OCI-LY3 (cell line): Measurements from ENCODE around the gene ARHGAP42.

ENCODE experiments used
- H2AFZ ChIP-seq: fragments of 200-600, 300-600 bp; shearing (Covaris generic); 2 replicates; pipeline ENCODE4 v1.6.0; 2014; ENCODE audit warnings: antibody characterized with exemption, low read depth, low read length
- H3K27ac ChIP-seq: fragments of 200-600, 300-600 bp; sonication (generic); 2 replicates; pipeline ENCODE4 v1.5.1; 2014; ENCODE audit warnings: mild to moderate bottlenecking, low read length, moderate library complexity, mixed read lengths
- H3K27me3 ChIP-seq: fragments of 200-600, 300-600 bp; sonication (generic); 2 replicates; pipeline ENCODE4 v1.6.1; 2014; ENCODE audit warnings: low read depth, low read length, mixed read lengths
- H3K36me3 ChIP-seq: fragments of 200-600, 300-600 bp; sonication (generic); replicated peaks from 2 replicates; pipeline ENCODE3; 2014; ENCODE audit warnings: low read depth, low read length, mixed read lengths
- H3K4me1 ChIP-seq: fragments of 300-600, 200-600 bp; sonication (generic); 2 replicates; pipeline ENCODE4 v1.6.1; 2014; ENCODE audit warnings: low read length, mixed read lengths
- H3K4me2 ChIP-seq: fragments of 200-600, 300-600 bp; sonication (generic); 2 replicates; pipeline ENCODE4 v1.6.1; 2014; ENCODE audit warnings: low read length, mixed read lengths
- H3K4me3 ChIP-seq: fragments of 300-600, 200-600 bp; sonication (generic); 2 replicates; pipeline ENCODE4 v1.5.1; 2014; ENCODE audit warnings: antibody characterized with exemption, mild to moderate bottlenecking, low read length, moderate library complexity
- H3K79me2 ChIP-seq: fragments of 300-600, 200-600 bp; shearing (Covaris generic); 2 replicates; pipeline ENCODE4 v1.6.1; 2014; ENCODE audit warnings: mild to moderate bottlenecking, low read length, mixed read lengths
- H3K9ac ChIP-seq: fragments of 300-600, 200-600 bp; shearing (Covaris generic); 2 replicates; pipeline ENCODE4 v1.6.0; 2014; ENCODE audit warnings: mild to moderate bottlenecking, low read length, moderate library complexity
- H3K9me3 ChIP-seq: fragments of 200-600, 300-600 bp; shearing (Covaris generic); 2 replicates; pipeline ENCODE4 v1.6.1; 2014; ENCODE audit warnings: low read length, mixed read lengths; ENCODE audit not compliant: insufficient read depth
- H4K20me1 ChIP-seq: fragments of 200-600, 300-600 bp; sonication (generic); 2 replicates; pipeline ENCODE4 v1.6.1; 2016; ENCODE audit warnings: low read length, mixed read lengths; ENCODE audit not compliant: insufficient read depth
- EZH2phosphoT487 ChIP-seq: fragments of 200-600 bp; shearing (Covaris generic); IDR thresholded peaks from 2 replicates; pipeline ENCODE4 v1.6.1; 2018; ENCODE audit warnings: antibody characterized with exemption, mixed run types, low read depth
- TF ChIP-seq, protein P1 (sequence below): fragments of 200-600, 300-600 bp; sonication (generic); IDR thresholded peaks from 2 replicates; pipeline ENCODE4 v1.5.1; 2014; ENCODE audit warnings: antibody characterized with exemption, low read length, low read depth

ARHGAP42 gene

DNA sequence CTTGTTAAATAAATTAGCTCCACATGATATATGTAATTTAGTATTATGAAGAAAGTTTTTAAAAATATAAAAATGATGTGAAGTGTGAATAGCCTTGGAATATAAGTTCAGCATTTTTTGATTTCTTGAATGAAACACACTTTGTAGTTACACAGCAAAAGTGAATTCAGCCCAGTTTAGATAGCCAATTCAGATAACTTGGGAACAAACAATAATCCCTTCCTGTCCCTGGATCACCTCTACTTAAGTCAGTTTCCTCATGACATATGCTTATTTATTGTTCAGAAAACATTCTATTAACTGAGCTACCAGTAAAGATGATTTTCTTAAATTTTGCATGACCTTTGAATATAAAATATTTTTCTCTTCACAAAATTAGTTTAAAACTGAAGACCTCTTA is 335.2 kb downstream of the ARHGAP42 start:
- no peaks in the 10 kb centered on the region for H3K79me2 ChIP-seq
- TF ChIP-seq, protein P1, sequence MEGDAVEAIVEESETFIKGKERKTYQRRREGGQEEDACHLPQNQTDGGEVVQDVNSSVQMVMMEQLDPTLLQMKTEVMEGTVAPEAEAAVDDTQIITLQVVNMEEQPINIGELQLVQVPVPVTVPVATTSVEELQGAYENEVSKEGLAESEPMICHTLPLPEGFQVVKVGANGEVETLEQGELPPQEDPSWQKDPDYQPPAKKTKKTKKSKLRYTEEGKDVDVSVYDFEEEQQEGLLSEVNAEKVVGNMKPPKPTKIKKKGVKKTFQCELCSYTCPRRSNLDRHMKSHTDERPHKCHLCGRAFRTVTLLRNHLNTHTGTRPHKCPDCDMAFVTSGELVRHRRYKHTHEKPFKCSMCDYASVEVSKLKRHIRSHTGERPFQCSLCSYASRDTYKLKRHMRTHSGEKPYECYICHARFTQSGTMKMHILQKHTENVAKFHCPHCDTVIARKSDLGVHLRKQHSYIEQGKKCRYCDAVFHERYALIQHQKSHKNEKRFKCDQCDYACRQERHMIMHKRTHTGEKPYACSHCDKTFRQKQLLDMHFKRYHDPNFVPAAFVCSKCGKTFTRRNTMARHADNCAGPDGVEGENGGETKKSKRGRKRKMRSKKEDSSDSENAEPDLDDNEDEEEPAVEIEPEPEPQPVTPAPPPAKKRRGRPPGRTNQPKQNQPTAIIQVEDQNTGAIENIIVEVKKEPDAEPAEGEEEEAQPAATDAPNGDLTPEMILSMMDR: no peak
- H4K20me1 ChIP-seq: no peaks in the 10 kb centered on the region
- no peaks in the 10 kb centered on the region for H3K27me3 ChIP-seq
- no peaks in the 10 kb centered on the region for H3K9me3 ChIP-seq
- H3K9ac ChIP-seq: no peak overlapping the region
- no peak overlapping the region for H2AFZ ChIP-seq
- no peak overlapping the region for H3K27ac ChIP-seq
- no peak overlapping the region for H3K4me3 ChIP-seq
- no peak overlapping the region for H3K4me2 ChIP-seq
- no peaks in the 10 kb centered on the region for H3K4me1 ChIP-seq
- no peaks in the 10 kb centered on the region for H3K36me3 ChIP-seq

DNA sequence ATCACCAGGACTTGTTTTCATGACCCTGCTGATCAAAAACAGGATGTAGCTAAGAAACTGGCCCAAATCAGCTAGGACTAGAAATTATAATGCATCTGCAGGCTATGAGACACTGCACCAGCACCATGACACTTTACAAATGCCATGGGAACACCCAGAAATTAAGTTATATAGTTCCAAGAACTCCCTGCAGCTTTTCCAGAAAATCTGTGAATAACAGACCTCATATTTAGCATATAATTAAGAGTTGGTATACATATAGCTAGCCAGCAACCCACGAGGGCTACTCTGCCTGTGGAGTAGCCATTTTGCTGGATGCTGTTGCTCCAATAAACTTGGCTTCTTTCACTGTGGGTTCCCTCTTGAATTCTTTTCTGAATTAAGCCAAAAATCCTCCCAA is 341.6 kb downstream of the ARHGAP42 start:
- Histone ChIP-seq H3K4me2 (no peak overlapping the region), H3K9me3 (no peaks in the 10 kb centered on the region), H3K4me1 (peaks cover 18% of the 10 kb centered on the region), H3K27ac (no peak overlapping the region), H4K20me1 (no peaks in the 10 kb centered on the region), H3K4me3 (no peak overlapping the region), H3K79me2 (no peaks in the 10 kb centered on the region), H3K36me3 (no peaks in the 10 kb centered on the region), H2AFZ (no peak overlapping the region), H3K9ac (no peak overlapping the region), H3K27me3 (no peaks in the 10 kb centered on the region)
- TF ChIP-seq, protein P1: no peak
- TF ChIP-seq EZH2phosphoT487: no peak

DNA sequence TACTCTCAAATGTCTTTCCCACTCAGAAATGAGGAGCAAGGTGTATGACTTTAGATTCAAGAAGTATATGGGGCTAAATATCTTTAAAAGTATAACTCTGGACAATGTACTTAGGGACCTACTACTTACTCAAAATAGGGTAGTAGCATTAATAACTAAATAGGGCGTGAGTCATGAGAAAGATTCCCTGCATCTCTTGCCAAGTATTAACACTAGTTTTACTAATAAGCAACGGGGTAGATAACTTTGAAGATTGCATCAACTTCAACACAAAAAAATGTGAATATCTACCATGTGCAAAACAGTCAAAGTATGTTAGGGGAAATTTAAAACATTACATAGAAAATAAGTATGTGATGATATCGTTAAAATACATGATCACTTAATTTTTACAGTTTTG is 342.9 kb downstream of the ARHGAP42 start:
- no peaks in the 10 kb centered on the region for H4K20me1 ChIP-seq
- H3K27me3 ChIP-seq: no peaks in the 10 kb centered on the region
- H3K9me3 ChIP-seq: no peaks in the 10 kb centered on the region
- H3K27ac ChIP-seq: no peak overlapping the region
- no peak overlapping the region for H3K4me3 ChIP-seq
- no peak overlapping the region for H2AFZ ChIP-seq
- H3K36me3 ChIP-seq: no peaks in the 10 kb centered on the region
- peaks cover 18% of the 10 kb centered on the region for H3K4me1 ChIP-seq
- H3K9ac ChIP-seq: no peak overlapping the region
- no peak overlapping the region for H3K4me2 ChIP-seq
- TF ChIP-seq, protein P1: no peak
- TF ChIP-seq EZH2phosphoT487: no peak
- no peaks in the 10 kb centered on the region for H3K79me2 ChIP-seq

DNA sequence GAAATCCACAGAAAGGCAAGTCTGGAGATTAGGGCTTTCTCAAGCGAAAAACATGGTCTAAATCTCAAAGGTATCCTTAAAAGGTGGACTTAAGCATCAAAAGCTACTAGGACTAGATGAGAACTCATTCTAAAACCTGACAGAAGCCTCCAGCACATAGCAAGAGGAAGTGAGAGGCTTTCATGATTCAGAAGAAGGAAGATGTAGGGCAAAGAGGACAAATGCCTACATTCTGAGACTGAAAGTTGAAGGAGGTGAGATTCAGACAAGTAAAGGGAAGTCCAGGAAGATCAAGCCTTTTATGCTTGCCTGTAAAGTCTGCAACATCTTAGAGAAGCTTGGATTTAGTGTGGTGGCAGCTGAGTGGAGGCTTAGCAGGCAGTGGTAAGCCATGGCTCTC is 343.6 kb downstream of the ARHGAP42 start:
- Histone ChIP-seq H3K36me3 (no peaks in the 10 kb centered on the region), H2AFZ (no peak overlapping the region), H3K9ac (no peak overlapping the region), H3K27ac (no peak overlapping the region), H3K4me3 (no peak overlapping the region), H4K20me1 (no peaks in the 10 kb centered on the region), H3K4me1 (peaks cover 18% of the 10 kb centered on the region), H3K4me2 (peak overlapping the region; percentile 12; the same call in 1 of the 2 replicates), H3K27me3 (no peaks in the 10 kb centered on the region), H3K79me2 (no peaks in the 10 kb centered on the region), H3K9me3 (no peaks in the 10 kb centered on the region)
- TF ChIP-seq, protein P1: no peak
- no peak for TF ChIP-seq EZH2phosphoT487
